Memory B cell (primary cell): ENCODE results near the gene ALPP.
"Not testable (repeated sequence)": the region's sequence is repeated elsewhere in the genome, so short reads cannot be mapped to it uniquely, and the experiment has no call there.

ENCODE experiments used
- ATAC-seq: fragments of 150-1000 bp; cut with Tn5 transposase; 2 replicates; pipeline ENCODE4 v1.10.0; 2021; ENCODE audit warnings: low read depth, mild to moderate bottlenecking, moderate library complexity
- DNase-seq, 2 donors: peaks; one replicate each; pipeline ENCODE4 v3.0.0; 2022; ENCODE audit warnings: low spot score in 2 of 2
- H3K27ac Mint-ChIP-seq: one replicate; pipeline ENCODE4 v1.8.0; 2022; ENCODE audit warnings: mild to moderate bottlenecking, moderate library complexity, mixed read lengths
- H3K27me3 Mint-ChIP-seq: one replicate; pipeline ENCODE4 v1.8.0; 2022; ENCODE audit warnings: mixed read lengths
- H3K36me3 Mint-ChIP-seq: one replicate; pipeline ENCODE4 v1.8.0; 2022; ENCODE audit warnings: mild to moderate bottlenecking, mixed read lengths
- H3K4me1 Mint-ChIP-seq: one replicate; pipeline ENCODE4 v1.8.0; 2022; ENCODE audit warnings: mixed read lengths
- H3K4me3 Mint-ChIP-seq: one replicate; pipeline ENCODE4 v1.8.0; 2022; ENCODE audit warnings: mild to moderate bottlenecking, moderate library complexity, mixed read lengths
- H3K9me3 Mint-ChIP-seq: one replicate; pipeline ENCODE4 v1.8.0; 2022; ENCODE audit warnings: mixed read lengths

ALPP gene

DNA sequence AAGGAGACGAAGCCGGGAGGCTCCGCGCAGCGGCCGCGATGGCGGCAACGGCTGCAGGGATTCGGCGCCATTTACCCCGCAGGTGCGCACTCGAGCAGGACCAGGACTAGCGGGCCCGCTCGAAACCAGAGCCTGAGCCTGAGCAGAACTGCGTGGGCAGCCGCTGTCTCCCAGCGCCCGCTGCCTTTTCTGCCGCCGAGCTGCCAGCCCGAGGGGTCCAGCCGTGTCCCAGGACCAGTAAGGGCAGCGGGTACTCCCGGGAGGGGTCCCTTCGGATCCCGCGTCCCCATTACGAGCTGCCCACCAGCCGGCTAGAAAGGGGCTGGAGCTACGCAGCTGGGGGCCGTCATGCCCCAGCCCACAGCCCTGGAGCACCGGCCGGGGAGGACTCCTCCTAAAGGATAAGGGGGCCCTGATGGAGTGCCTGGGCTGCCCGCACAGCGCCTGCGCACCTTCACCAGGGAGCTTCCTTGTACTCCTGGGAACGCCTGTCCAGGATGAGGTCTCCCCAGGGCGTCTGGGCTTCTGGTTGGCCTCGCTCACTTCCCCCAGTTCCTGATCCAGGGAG is 9.9 kb downstream of the ALPP start:
- peaks cover 4% of the 10 kb centered on the region for H3K36me3 Mint-ChIP-seq
- H3K4me1 Mint-ChIP-seq, result peaks cover 4% of the 10 kb centered on the region
- H3K27ac Mint-ChIP-seq, result no peak overlapping the region
- no peak for DNase-seq
- H3K27me3 Mint-ChIP-seq, result peaks cover 19% of the 10 kb centered on the region
- peaks cover 1% of the 10 kb centered on the region for H3K9me3 Mint-ChIP-seq
- ATAC-seq, result no peak
- H3K4me3 Mint-ChIP-seq, result no peak overlapping the region

DNA sequence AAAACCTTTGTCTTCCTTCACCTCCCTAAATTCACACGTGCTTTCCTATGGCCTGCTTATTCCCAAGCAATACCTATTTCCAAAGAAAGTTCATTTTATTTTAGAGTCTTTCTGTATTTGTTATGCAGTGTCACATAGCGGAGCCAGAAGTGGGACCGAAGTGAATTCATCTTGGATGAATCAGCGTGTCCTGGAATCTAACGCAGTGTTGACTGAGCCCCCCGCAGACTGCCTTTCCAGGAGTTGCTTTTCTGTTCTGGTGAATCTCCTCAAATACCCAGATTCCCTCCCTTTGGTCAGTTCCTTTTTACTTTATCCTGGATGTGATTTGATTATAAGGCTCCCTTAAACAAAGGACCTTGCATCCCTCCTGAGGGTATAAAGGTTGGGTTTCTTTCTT is 10.8 kb downstream of the ALPP start:
- no peak for DNase-seq
- Mint-ChIP-seq H3K4me3 (no peak overlapping the region), H3K36me3 (peaks cover 4% of the 10 kb centered on the region), H3K27me3 (peaks cover 19% of the 10 kb centered on the region), H3K9me3 (peaks cover 1% of the 10 kb centered on the region), H3K4me1 (peaks cover 4% of the 10 kb centered on the region), H3K27ac (no peak overlapping the region)
- ATAC-seq, result no peak

DNA sequence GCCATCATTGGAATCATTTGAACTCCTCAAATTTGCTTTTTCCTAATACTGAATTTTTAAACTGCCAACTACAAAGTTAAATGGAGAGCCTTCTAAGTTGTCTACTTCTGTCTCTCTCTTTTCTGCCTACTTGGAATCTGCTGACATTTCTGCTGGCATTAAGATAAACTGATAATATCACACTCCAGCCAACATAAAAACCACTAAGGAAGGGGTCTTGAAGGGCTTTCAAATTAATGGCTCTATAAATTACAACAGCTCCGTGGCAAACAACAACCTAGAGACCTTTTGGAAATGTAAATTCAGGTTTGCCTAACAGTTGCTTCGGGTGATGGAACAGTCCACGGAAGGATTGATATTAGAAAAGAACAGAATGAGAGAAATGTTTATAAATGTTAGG is 12.1 kb downstream of the ALPP start:
- no peaks in the 10 kb centered on the region for H3K9me3 Mint-ChIP-seq
- no peaks in the 10 kb centered on the region for H3K4me1 Mint-ChIP-seq
- peaks cover 21% of the 10 kb centered on the region for H3K27me3 Mint-ChIP-seq
- DNase-seq (no peak), ATAC-seq (no peak)
- peaks cover 2% of the 10 kb centered on the region for H3K36me3 Mint-ChIP-seq
- H3K27ac Mint-ChIP-seq, result no peak overlapping the region
- H3K4me3 Mint-ChIP-seq, result no peak overlapping the region

DNA sequence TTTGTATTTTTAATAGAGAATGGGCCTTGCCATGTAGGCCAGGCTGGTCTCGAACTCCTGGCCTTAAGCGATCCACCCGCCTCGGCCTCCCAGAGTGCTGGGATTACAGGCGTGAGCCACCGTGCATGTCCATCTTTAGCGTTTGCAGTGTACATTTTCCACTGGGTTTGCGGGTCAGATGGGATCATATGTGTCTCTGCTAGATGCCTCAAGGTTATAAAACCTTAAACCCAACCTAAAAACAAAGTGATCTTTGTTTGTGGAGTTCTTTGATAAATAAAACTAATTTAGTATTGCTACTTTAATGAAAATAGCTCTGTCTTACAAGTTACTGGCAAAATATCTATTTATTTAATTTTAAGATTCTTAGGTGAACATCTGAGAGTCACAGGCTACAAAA is 15.0 kb downstream of the ALPP start:
- peaks cover 2% of the 10 kb centered on the region for H3K36me3 Mint-ChIP-seq
- H3K27me3 Mint-ChIP-seq, result peaks cover 17% of the 10 kb centered on the region
- ATAC-seq (no peak), DNase-seq (no peak)
- no peaks in the 10 kb centered on the region for H3K4me1 Mint-ChIP-seq
- H3K4me3 Mint-ChIP-seq, result no peak overlapping the region
- no peaks in the 10 kb centered on the region for H3K9me3 Mint-ChIP-seq
- H3K27ac Mint-ChIP-seq, result no peak overlapping the region

DNA sequence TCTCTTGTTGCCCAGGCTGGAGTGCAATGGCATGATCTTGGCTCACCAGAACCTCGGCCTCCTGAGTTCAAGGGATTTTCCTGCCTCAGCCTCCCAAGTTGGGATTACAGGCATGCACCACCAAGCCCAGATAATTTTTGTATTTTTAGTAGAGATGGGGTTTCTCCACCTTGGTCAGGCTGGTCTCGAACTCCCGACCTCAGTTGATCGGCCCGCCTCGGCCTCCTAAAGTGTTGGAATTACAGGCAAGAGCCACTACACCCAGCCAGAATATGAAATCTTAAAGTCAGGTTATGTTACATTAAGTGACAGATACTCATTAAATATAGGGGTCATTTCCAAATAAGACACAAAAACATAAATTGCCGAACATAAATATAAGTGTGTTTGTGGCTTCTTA is 15.9 kb downstream of the ALPP start:
- H3K4me1 Mint-ChIP-seq, H3K27ac Mint-ChIP-seq, H3K9me3 Mint-ChIP-seq, H3K36me3 Mint-ChIP-seq, ATAC-seq, DNase-seq, H3K4me3 Mint-ChIP-seq: not testable (repeated sequence)
- peaks cover 12% of the 10 kb centered on the region for H3K27me3 Mint-ChIP-seq

- DNase-seq, result no peak
- Mint-ChIP-seq H3K4me3 (no peak overlapping the region), H3K9me3 (no peaks in the 10 kb centered on the region), H3K36me3 (no peaks in the 10 kb centered on the region), H3K27ac (no peak overlapping the region), H3K4me1 (no peaks in the 10 kb centered on the region), H3K27me3 (peaks cover 14% of the 10 kb centered on the region)
- no peak for ATAC-seq
Observed at GRCh38 chr2:232395586-232395985, 17.0 kb downstream of the ALPP start.

GRCh38 chr2:232396683-232397082 is 18.1 kb downstream of the ALPP start:
- Mint-ChIP-seq H3K36me3 (no peaks in the 10 kb centered on the region), H3K9me3 (no peaks in the 10 kb centered on the region), H3K4me1 (no peaks in the 10 kb centered on the region), H3K27ac (no peak overlapping the region), H3K27me3 (peaks cover 16% of the 10 kb centered on the region), H3K4me3 (no peak overlapping the region)
- DNase-seq (no peak), ATAC-seq (no peak)

GRCh38 chr2:232398293-232399034 is 19.9 kb downstream of the ALPP start:
- no peak overlapping the region for H3K4me3 Mint-ChIP-seq
- DNase-seq (no peak), ATAC-seq (no peak)
- H3K36me3 Mint-ChIP-seq, result no peaks in the 10 kb centered on the region
- H3K4me1 Mint-ChIP-seq, result no peaks in the 10 kb centered on the region
- peaks cover 16% of the 10 kb centered on the region for H3K27me3 Mint-ChIP-seq
- no peaks in the 10 kb centered on the region for H3K9me3 Mint-ChIP-seq
- H3K27ac Mint-ChIP-seq, result no peak overlapping the region

DNA sequence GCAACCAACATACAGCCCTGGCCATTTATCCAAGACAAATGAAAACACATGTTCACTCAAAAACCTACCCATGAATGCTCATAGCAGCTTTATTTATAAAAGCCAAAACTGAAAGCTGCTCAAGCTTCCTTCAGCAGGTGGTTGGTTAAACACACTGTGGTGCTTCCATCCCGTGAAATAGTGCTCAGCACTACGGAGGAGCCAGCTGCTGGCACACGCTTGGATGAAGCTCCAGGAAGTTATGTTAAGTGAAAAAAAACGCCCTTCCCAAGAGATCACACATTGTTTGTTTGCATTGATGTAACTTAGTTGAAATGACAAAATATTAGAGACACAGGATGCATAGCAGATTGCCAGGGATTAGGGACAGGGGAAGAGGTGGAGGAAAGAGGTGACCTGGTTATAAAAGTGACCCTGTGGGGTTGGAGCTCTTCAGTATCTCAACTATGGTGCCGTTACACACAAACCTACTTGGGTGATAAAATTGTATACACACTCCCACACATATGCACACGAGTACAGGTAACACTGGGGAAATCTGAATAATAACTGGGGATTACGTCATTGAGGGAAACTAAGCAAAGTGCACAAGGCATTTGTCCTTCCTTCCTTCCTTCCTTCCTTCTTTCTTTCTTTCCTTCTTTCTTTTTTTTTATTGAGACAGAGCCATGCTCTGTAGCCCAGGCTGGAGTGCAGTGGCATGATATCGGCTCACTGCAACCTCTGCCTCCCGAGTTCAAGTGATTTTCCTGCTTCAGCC is 21.9 kb downstream of the ALPP start:
- Mint-ChIP-seq H3K9me3 (no peaks in the 10 kb centered on the region), H3K4me1 (no peaks in the 10 kb centered on the region), H3K27me3 (peaks cover 19% of the 10 kb centered on the region), H3K4me3 (no peak overlapping the region), H3K36me3 (no peaks in the 10 kb centered on the region), H3K27ac (no peak overlapping the region)
- DNase-seq, result no peak
- ATAC-seq, result no peak

GRCh38 chr2:232402518-232402917 is 24.0 kb downstream of the ALPP start:
- no peaks in the 10 kb centered on the region for H3K4me1 Mint-ChIP-seq
- no peak overlapping the region for H3K27ac Mint-ChIP-seq
- H3K27me3 Mint-ChIP-seq, result peaks cover 16% of the 10 kb centered on the region
- DNase-seq (no peak), ATAC-seq (no peak)
- no peak overlapping the region for H3K4me3 Mint-ChIP-seq
- no peaks in the 10 kb centered on the region for H3K9me3 Mint-ChIP-seq
- no peaks in the 10 kb centered on the region for H3K36me3 Mint-ChIP-seq

GRCh38 chr2:232405943-232406510 is 27.5 kb downstream of the ALPP start:
- no peak for ATAC-seq
- Mint-ChIP-seq H3K4me3 (no peak overlapping the region), H3K4me1 (no peaks in the 10 kb centered on the region), H3K27ac (no peak overlapping the region), H3K36me3 (no peaks in the 10 kb centered on the region), H3K9me3 (no peaks in the 10 kb centered on the region), H3K27me3 (peaks cover 18% of the 10 kb centered on the region)
- DNase-seq, result no peak

GRCh38 chr2:232406556-232407310 is 28.2 kb downstream of the ALPP start, which contains the start of gene ALPG:
Gene ALPG, plus strand, starts transcription at chr2:232406844. Its CDS starts 51 bp downstream, at chr2:232406895.
- no peak within 1 kb of the TSS for H3K4me3 Mint-ChIP-seq
- peaks cover 18% of the 10 kb centered on the region for H3K27me3 Mint-ChIP-seq
- no peaks in the 10 kb centered on the region for H3K36me3 Mint-ChIP-seq
- no peaks in the 10 kb centered on the region for H3K4me1 Mint-ChIP-seq
- no peaks in the 10 kb centered on the region for H3K9me3 Mint-ChIP-seq
- ATAC-seq, result no peak
- H3K27ac Mint-ChIP-seq, result no peak within 1 kb of the TSS
- DNase-seq, result no peak

GRCh38 chr2:232407428-232408150 is 29.0 kb downstream of the ALPP start:
- ATAC-seq, H3K36me3 Mint-ChIP-seq, H3K9me3 Mint-ChIP-seq, H3K4me3 Mint-ChIP-seq, H3K4me1 Mint-ChIP-seq, H3K27ac Mint-ChIP-seq, DNase-seq: not testable (repeated sequence)
- peaks cover 18% of the 10 kb centered on the region for H3K27me3 Mint-ChIP-seq
